MM.1S (cell line): ENCODE results near the gene SHISA8.

Source experiments
- DNase-seq: peaks from one replicate; pipeline ENCODE4 v3.0.0-alpha.2; 2015
- H2AFZ ChIP-seq: fragments of 300-600 bp; sonication (generic); 2 replicates; pipeline ENCODE4 v1.6.0; 2016; ENCODE audit warnings: antibody characterized with exemption, low read length
- H3F3A ChIP-seq: fragments of 300-600 bp; sonication (generic); 2 replicates; pipeline ENCODE4 v1.6.1; 2016; ENCODE audit warnings: mild to moderate bottlenecking, antibody characterized with exemption, low read length, moderate library complexity, mixed read lengths; ENCODE audit not compliant: insufficient read depth
- H3K27ac ChIP-seq: fragments of 300-600 bp; sonication (generic); 2 replicates; pipeline ENCODE4 v1.5.1; 2016; ENCODE audit warnings: mild to moderate bottlenecking, low read length
- H3K27me3 ChIP-seq: fragments of 300-600 bp; sonication (generic); replicated peaks from 2 replicates; pipeline ENCODE4 v1.6.0; 2016; ENCODE audit warnings: low read length; ENCODE audit not compliant: insufficient read depth
- H3K36me3 ChIP-seq: fragments of 300-600 bp; sonication (generic); replicated peaks from 2 replicates; pipeline ENCODE4 v1.6.1; 2016; ENCODE audit warnings: mild to moderate bottlenecking, low read length, mixed read lengths; ENCODE audit not compliant: insufficient read depth
- H3K4me1 ChIP-seq: fragments of 300-600 bp; sonication (generic); 2 replicates; pipeline ENCODE4 v1.6.1; 2016; ENCODE audit warnings: low read length, mixed read lengths
- H3K4me2 ChIP-seq: fragments of 300-600 bp; sonication (generic); 2 replicates; pipeline ENCODE4 v1.6.0; 2016; ENCODE audit warnings: low read depth, low read length
- H3K4me3 ChIP-seq: fragments of 300-600 bp; sonication (generic); 2 replicates; pipeline ENCODE4 v1.5.1; 2016; ENCODE audit warnings: low read length, mixed read lengths
- H3K79me2 ChIP-seq: fragments of 300-600 bp; sonication (generic); 2 replicates; pipeline ENCODE4 v1.6.1; 2016; ENCODE audit warnings: mixed run types, low read length, mixed read lengths
- H3K9ac ChIP-seq: fragments of 300-600 bp; sonication (generic); 2 replicates; pipeline ENCODE4 v1.6.1; 2016; ENCODE audit warnings: low read length, mixed read lengths
- H3K9me2 ChIP-seq: fragments of 300-600 bp; sonication (generic); replicated peaks from 2 replicates; pipeline ENCODE4 v1.6.1; 2016; ENCODE audit warnings: mild to moderate bottlenecking, low read length, mixed read lengths; ENCODE audit not compliant: insufficient read depth
- H3K9me3 ChIP-seq: fragments of 300-600 bp; sonication (generic); replicated peaks from 2 replicates; pipeline ENCODE4 v1.6.1; 2016; ENCODE audit warnings: mild to moderate bottlenecking, low read length, mixed read lengths; ENCODE audit not compliant: insufficient read depth
- H4K20me1 ChIP-seq: fragments of 300-600 bp; sonication (generic); 2 replicates; pipeline ENCODE4 v1.6.1; 2016; ENCODE audit warnings: mild to moderate bottlenecking, low read length, moderate library complexity, mixed read lengths; ENCODE audit not compliant: insufficient read depth
- EZH2 ChIP-seq: fragments of 300-600 bp; sonication (generic); optimal IDR thresholded peaks from 2 replicates; pipeline ENCODE3; 2017; ENCODE audit warnings: low read depth, mild to moderate bottlenecking, antibody characterized with exemption, low read length, mixed read lengths
- EZH2phosphoT487 ChIP-seq: fragments of 300-600 bp; sonication (generic); IDR thresholded peaks from 2 replicates; pipeline ENCODE4 v1.6.1; 2018; ENCODE audit warnings: antibody characterized with exemption, low read length
- TF ChIP-seq, protein P1 (sequence below): fragments of 300-600 bp; sonication (generic); IDR thresholded peaks from 2 replicates; pipeline ENCODE4 v1.5.1; 2016; ENCODE audit warnings: antibody characterized with exemption, low read length, mixed read lengths

The SHISA8 gene

DNA sequence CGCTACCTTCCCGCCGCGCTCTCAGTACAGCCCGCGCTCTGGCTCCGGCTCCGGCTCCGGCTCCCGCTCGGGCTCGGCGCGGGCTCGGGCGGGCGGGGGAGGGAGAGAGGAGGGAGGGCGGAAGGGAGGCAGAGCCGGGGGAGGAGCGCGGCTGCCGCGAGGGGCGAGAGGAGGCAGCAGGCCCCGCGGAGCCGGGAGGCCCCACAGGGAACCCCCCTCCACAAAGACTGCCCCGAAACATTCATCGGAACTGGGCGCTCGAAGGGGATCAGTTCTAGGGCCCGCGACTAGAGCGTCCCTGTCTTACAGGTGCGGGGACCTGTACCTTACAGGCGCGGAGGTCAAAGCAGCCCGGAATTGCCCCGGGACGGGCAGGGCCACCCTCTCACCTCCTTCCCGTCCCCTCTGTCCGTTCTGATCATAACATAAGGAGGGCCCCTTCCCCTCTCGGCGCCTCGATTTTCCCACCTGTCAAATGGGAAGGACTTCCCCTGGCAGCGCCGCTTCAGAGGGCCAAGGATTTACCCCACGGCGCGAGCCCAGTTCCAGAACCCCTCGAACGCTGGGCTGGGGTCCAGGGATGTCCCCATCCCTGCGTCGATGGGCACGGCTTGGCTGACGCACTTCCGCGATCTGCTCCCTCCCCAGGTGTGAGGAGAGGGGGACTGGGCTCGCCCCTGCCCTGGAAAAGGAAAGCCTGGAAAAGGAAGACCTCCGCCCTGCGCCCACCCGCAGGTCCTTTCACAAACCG, at the start of gene SHISA8:
Gene SHISA8 (minus strand): TSS at position 40 of the 751 bp plus-strand sequence. CDS start 407 bp downstream, outside the sequence.
- H3K36me3 ChIP-seq = no peaks in the 10 kb centered on the region
- peaks cover 52% of the 10 kb centered on the region for H3K27me3 ChIP-seq
- no peak for TF ChIP-seq EZH2phosphoT487
- TF ChIP-seq EZH2 = no peak
- TF ChIP-seq, protein P1, sequence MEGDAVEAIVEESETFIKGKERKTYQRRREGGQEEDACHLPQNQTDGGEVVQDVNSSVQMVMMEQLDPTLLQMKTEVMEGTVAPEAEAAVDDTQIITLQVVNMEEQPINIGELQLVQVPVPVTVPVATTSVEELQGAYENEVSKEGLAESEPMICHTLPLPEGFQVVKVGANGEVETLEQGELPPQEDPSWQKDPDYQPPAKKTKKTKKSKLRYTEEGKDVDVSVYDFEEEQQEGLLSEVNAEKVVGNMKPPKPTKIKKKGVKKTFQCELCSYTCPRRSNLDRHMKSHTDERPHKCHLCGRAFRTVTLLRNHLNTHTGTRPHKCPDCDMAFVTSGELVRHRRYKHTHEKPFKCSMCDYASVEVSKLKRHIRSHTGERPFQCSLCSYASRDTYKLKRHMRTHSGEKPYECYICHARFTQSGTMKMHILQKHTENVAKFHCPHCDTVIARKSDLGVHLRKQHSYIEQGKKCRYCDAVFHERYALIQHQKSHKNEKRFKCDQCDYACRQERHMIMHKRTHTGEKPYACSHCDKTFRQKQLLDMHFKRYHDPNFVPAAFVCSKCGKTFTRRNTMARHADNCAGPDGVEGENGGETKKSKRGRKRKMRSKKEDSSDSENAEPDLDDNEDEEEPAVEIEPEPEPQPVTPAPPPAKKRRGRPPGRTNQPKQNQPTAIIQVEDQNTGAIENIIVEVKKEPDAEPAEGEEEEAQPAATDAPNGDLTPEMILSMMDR = no peak
- H4K20me1 ChIP-seq = no peaks in the 10 kb centered on the region
- no peak within 1 kb of the TSS for H3K27ac ChIP-seq
- peak within 1 kb of the TSS; percentile 35; the same call in 1 of the 2 replicates for H3K9ac ChIP-seq
- H3K4me1 ChIP-seq = peaks cover 7% of the 10 kb centered on the region; the same call in 1 of the 2 replicates
- no peaks in the 10 kb centered on the region for H3K9me3 ChIP-seq
- 0 out of 2 replicates have a peak within 1 kb of the TSS, but pooled peaks have one; percentile 65 for H2AFZ ChIP-seq
- H3K4me2 ChIP-seq = peak within 1 kb of the TSS; percentile 76; the same call in 1 of the 2 replicates
- peak; percentile 42 for DNase-seq
- peak within 1 kb of the TSS; percentile 46 for H3K4me3 ChIP-seq
- H3K9me2 ChIP-seq = no peaks in the 10 kb centered on the region
- no peaks in the 10 kb centered on the region for H3K79me2 ChIP-seq
- H3F3A ChIP-seq = no peaks in the 10 kb centered on the region

DNA sequence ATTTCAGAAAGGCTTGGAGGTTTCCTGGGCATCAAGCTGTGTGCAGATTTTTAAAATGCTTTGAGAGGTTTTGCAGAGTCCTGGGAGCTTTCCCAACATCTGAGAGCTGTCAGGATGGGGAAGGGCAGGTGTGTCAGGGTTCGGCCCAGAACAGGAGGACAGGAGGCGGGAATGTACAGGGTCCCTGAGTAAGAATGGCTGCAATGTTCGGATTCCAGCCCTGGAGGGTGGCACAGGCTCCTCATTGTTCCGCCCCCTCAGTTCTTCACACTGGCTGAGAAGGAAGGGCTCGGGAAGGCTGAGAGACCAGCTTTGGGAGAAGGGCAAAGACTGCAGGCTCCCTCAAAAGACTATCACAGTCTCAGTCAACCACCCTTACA, 49.2 kb upstream of the SHISA8 start:
- Histone ChIP-seq H3K9me2 (no peaks in the 10 kb centered on the region), H3K9me3 (no peaks in the 10 kb centered on the region), H2AFZ (no peak overlapping the region), H3K27me3 (0 out of 2 replicates have a peak, but pooled peaks cover 3% of the 10 kb centered on the region), H4K20me1 (no peaks in the 10 kb centered on the region), H3K9ac (no peak overlapping the region), H3K27ac (no peak overlapping the region), H3K4me1 (peaks cover 9% of the 10 kb centered on the region), H3K79me2 (no peaks in the 10 kb centered on the region), H3F3A (no peaks in the 10 kb centered on the region), H3K4me2 (no peak overlapping the region), H3K36me3 (no peaks in the 10 kb centered on the region), H3K4me3 (no peak overlapping the region)
- TF ChIP-seq EZH2 (no peak), EZH2phosphoT487 (no peak)
- TF ChIP-seq, protein P1 = no peak
- DNase-seq = no peak

DNA sequence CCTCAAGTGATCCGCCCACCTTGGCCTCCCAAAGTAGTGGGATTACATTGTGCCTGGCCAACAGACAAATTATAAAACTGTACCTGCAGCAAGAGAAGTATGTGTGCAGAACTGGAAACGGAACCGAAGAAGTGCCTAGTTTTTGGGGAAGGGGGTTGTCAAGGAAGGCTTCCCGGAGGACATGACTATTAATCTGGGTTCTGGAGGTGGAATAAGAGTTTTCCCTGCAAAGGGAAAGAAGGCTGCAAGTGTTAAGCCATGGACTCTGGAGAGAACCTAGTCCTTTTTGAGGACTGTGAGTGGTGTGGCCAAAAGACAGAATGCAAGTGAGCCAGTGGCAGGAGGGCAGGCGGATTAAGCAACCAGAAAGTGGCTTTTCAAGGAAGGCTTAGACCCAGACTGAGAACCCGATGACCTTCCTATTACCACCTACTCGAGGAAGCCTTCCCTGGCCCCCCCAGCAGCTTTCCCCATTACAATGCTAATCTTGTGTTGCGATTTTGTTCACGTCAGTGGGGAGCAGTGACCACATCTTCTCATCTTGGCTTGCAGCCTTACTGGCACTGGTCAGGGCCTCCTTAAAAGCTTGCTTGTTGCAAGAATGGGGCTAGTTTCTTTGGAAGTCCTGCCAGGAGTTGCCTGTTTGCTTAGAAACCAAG, 48.7 kb upstream of the SHISA8 start:
- no peaks in the 10 kb centered on the region for H3F3A ChIP-seq
- H3K27ac ChIP-seq = no peak overlapping the region
- H3K79me2 ChIP-seq = no peaks in the 10 kb centered on the region
- 0 out of 2 replicates have a peak, but pooled peaks cover 3% of the 10 kb centered on the region for H3K27me3 ChIP-seq
- H3K4me3 ChIP-seq = no peak overlapping the region
- H2AFZ ChIP-seq = no peak overlapping the region
- H3K9me3 ChIP-seq = no peaks in the 10 kb centered on the region
- TF ChIP-seq EZH2 (no peak), EZH2phosphoT487 (no peak)
- TF ChIP-seq, protein P1 = no peak
- peaks cover 9% of the 10 kb centered on the region for H3K4me1 ChIP-seq
- no peak overlapping the region for H3K9ac ChIP-seq
- H4K20me1 ChIP-seq = no peaks in the 10 kb centered on the region
- no peak for DNase-seq
- no peaks in the 10 kb centered on the region for H3K36me3 ChIP-seq
- H3K4me2 ChIP-seq = no peak overlapping the region
- H3K9me2 ChIP-seq = no peaks in the 10 kb centered on the region
